Adrenal gland (tissue), 5 donors: ENCODE measurements around the gene MARF1.

ENCODE experiments used
- POLR2A ChIP-seq, 2 donors: fragments of 450-650 bp; IDR thresholded peaks; one replicate each; pipeline ENCODE4 v1.6.1; 2017; ENCODE audit warnings: antibody characterized with exemption in 2 of 2, mild to moderate bottlenecking in 2 of 2, moderate library complexity in 1 of 2
- TF ChIP-seq, protein P1 (sequence below), 6 experiments: fragments of 450-650 bp in 4 of 6; fragments of 200-600 bp in 2 of 6; sonication (generic) in 1 of 6; IDR thresholded peaks; 1 replicate in 5 of 6; 2 replicates in 1 of 6; pipeline versions ENCODE4 v1.5.1 to v1.8.0; 2016 to 2021; ENCODE audit warnings: antibody characterized with exemption in 6 of 6, mild to moderate bottlenecking in 2 of 6, moderate library complexity in 1 of 6
- donor health status: DM: no; HTN: no; CAD: no.

GRCh38 chr16:15593235-15593634 is 49.7 kb downstream of the MARF1 start:
- TF ChIP-seq, protein P1, sequence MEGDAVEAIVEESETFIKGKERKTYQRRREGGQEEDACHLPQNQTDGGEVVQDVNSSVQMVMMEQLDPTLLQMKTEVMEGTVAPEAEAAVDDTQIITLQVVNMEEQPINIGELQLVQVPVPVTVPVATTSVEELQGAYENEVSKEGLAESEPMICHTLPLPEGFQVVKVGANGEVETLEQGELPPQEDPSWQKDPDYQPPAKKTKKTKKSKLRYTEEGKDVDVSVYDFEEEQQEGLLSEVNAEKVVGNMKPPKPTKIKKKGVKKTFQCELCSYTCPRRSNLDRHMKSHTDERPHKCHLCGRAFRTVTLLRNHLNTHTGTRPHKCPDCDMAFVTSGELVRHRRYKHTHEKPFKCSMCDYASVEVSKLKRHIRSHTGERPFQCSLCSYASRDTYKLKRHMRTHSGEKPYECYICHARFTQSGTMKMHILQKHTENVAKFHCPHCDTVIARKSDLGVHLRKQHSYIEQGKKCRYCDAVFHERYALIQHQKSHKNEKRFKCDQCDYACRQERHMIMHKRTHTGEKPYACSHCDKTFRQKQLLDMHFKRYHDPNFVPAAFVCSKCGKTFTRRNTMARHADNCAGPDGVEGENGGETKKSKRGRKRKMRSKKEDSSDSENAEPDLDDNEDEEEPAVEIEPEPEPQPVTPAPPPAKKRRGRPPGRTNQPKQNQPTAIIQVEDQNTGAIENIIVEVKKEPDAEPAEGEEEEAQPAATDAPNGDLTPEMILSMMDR (IDR thresholded peaks at IDR 0.05) = no peak
- no peak for TF ChIP-seq POLR2A (IDR thresholded peaks at IDR 0.05)
